ENCODE results near the gene SDHA. TPM values are rescaled to one million over a fixed set of nuclear protein-coding genes. Genes with fewer than 3 reads are reported as not detected.

The SDHA gene
- polyA plus RNA-seq, 1 donor (not counting 4 experiments of a cell fraction or from before 2014, with no cell fraction given), result 178 TPM

- H3K79me2 ChIP-seq (ENCODE audit: control insufficient read depth, insufficient read depth, low read length), result peaks cover 37% of the 10 kb centered on the region
- no peak overlapping the region for H3K4me2 ChIP-seq (ENCODE audit: control insufficient read depth, extremely low read depth, insufficient read depth, low read depth, low read length)
- no peaks in the 10 kb centered on the region for H3K9me1 ChIP-seq (ENCODE audit: control insufficient read depth, extremely low read depth, insufficient read depth, low read length)
- H3K4me3 ChIP-seq (ENCODE audit: control insufficient read depth in 2 of 3, extremely low read depth in 1 of 3, insufficient read depth in 2 of 3, low read depth in 1 of 3, low read length in 3 of 3), result no peak overlapping the region
- peaks cover 7 to 22% of the 10 kb centered on the region in 2 experiments for H3K36me3 ChIP-seq (ENCODE audit: control insufficient read depth in 2 of 2, extremely low read depth in 1 of 2, insufficient read depth in 2 of 2, low read length in 2 of 2)
- H3K9me3 ChIP-seq (ENCODE audit: control insufficient read depth, low read depth, low read length), result no peaks in the 10 kb centered on the region
- H3K4me1 ChIP-seq (ENCODE audit: control insufficient read depth, extremely low read depth, insufficient read depth, low read length), result no peaks in the 10 kb centered on the region
- dilution Hi-C loops (cut with MboI; ENCODE audit: extremely low pct_ligation_motif_present, low sequenced_read_pairs), result no loop called here
- H2AFZ ChIP-seq (ENCODE audit: control insufficient read depth, low read length), result no peak overlapping the region
- no peak overlapping the region for H3K27ac ChIP-seq (ENCODE audit: control insufficient read depth, insufficient read depth, low read length)
- no peak for FAIRE-seq
- TF ChIP-seq CTCF (optimal IDR thresholded peaks at IDR 0.05 in 1 of 3, IDR thresholded peaks at IDR 0.05 in 1 of 3, conservative IDR thresholded peaks at IDR 0.05 in 1 of 3; ENCODE audit: extremely low read depth in 1 of 3, insufficient read depth in 2 of 3, low read length in 3 of 3), result no peak
- H3K9ac ChIP-seq (ENCODE audit: control insufficient read depth, extremely low read depth, insufficient read depth, low read length), result no peak overlapping the region
- H3K27me3 ChIP-seq (ENCODE audit: control insufficient read depth, extremely low read depth, insufficient read depth, low read length), result no peaks in the 10 kb centered on the region
- DNase-seq (ENCODE audit: low read depth, low spot score), result no peak
- peaks cover 6% of the 10 kb centered on the region for H4K20me1 ChIP-seq (ENCODE audit: control insufficient read depth, extremely low read depth, insufficient read depth, low read length)
Observed at GRCh38 chr5:206927-207536, 11.1 kb upstream of the SDHA start.

GRCh38 chr5:207599-207998 is 10.5 kb upstream of the SDHA start:
- dilution Hi-C loops (cut with MboI; ENCODE audit: extremely low pct_ligation_motif_present, low sequenced_read_pairs), result no loop called here
- no peak overlapping the region for H3K4me3 ChIP-seq (ENCODE audit: control insufficient read depth in 2 of 3, extremely low read depth in 1 of 3, insufficient read depth in 2 of 3, low read depth in 1 of 3, low read length in 3 of 3)
- no peak overlapping the region for H3K27ac ChIP-seq (ENCODE audit: control insufficient read depth, insufficient read depth, low read length)
- H3K79me2 ChIP-seq (ENCODE audit: control insufficient read depth, insufficient read depth, low read length), result peaks cover 37% of the 10 kb centered on the region
- H3K9me3 ChIP-seq (ENCODE audit: control insufficient read depth, low read depth, low read length), result no peaks in the 10 kb centered on the region
- H3K9ac ChIP-seq (ENCODE audit: control insufficient read depth, extremely low read depth, insufficient read depth, low read length), result no peak overlapping the region
- no peak overlapping the region for H3K4me2 ChIP-seq (ENCODE audit: control insufficient read depth, extremely low read depth, insufficient read depth, low read depth, low read length)
- H3K36me3 ChIP-seq (ENCODE audit: control insufficient read depth in 2 of 2, extremely low read depth in 1 of 2, insufficient read depth in 2 of 2, low read length in 2 of 2), result peaks cover 7 to 22% of the 10 kb centered on the region in 2 experiments
- H3K27me3 ChIP-seq (ENCODE audit: control insufficient read depth, extremely low read depth, insufficient read depth, low read length), result no peaks in the 10 kb centered on the region
- H4K20me1 ChIP-seq (ENCODE audit: control insufficient read depth, extremely low read depth, insufficient read depth, low read length), result peaks cover 6% of the 10 kb centered on the region
- H2AFZ ChIP-seq (ENCODE audit: control insufficient read depth, low read length), result no peak overlapping the region
- no peaks in the 10 kb centered on the region for H3K4me1 ChIP-seq (ENCODE audit: control insufficient read depth, extremely low read depth, insufficient read depth, low read length)
- no peaks in the 10 kb centered on the region for H3K9me1 ChIP-seq (ENCODE audit: control insufficient read depth, extremely low read depth, insufficient read depth, low read length)
- FAIRE-seq (no peak), DNase-seq (ENCODE audit: low read depth, low spot score) (no peak)
- TF ChIP-seq EZH2 (IDR thresholded peaks at IDR 0.05; ENCODE audit: low read length), result no peak
- no peak for TF ChIP-seq CTCF (optimal IDR thresholded peaks at IDR 0.05 in 1 of 3, IDR thresholded peaks at IDR 0.05 in 1 of 3, conservative IDR thresholded peaks at IDR 0.05 in 1 of 3; ENCODE audit: extremely low read depth in 1 of 3, insufficient read depth in 2 of 3, low read length in 3 of 3)
